Measurements from ENCODE around the gene PIKFYVE. TPM values are rescaled to one million over a fixed set of nuclear protein-coding genes. Genes with fewer than 3 reads are reported as not detected.

PIKFYVE gene
- total RNA-seq, 1 donor from 2014 or later = 19.5 TPM

DNA sequence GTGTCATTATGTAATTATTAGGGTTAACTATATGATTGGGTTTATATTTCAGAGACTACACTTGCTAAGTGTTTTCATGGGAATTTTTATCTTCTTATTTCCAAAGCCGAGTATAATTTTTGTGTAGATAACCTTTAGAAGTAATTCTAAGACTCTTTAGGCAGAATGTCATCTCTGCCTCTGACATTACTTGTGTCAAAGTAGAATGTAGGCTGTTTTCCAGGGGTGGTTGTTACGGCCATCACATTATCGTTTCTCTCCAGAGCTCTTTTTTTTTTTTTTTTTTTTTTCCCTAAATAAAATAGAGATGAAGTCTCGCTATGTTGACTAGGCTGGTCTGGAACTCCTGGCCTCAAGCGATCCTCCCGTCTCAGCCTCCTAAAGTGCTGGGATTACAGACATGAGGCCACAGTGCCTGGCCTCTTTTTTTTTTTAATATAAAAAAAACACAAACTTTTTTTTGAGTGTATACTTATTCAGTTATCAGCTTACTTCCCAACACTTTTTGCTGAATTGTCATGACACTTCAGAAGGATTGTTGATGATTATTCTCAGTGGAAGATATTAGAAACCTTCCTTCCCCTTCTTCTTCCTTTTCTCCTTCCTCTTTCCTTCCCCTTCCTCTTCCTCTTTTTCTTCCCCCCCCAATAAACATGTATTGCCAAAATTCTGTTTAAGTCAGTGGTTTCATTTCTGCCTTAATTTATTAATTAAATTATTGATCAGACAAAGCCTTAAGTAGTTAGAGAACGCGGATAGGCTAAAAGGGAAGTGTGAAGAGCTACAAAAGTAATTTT, 2.3 kb downstream of the PIKFYVE start:
- Histone ChIP-seq H3K27me3 (ENCODE audit: control insufficient read depth, insufficient read depth, low read length) (no peaks in the 10 kb centered on the region), H3K36me3 (ENCODE audit: control insufficient read depth, insufficient read depth, low read length) (no peaks in the 10 kb centered on the region), H3K4me3 (ENCODE audit: low read depth, low read length) (no peak overlapping the region)
- TF ChIP-seq, protein P1, sequence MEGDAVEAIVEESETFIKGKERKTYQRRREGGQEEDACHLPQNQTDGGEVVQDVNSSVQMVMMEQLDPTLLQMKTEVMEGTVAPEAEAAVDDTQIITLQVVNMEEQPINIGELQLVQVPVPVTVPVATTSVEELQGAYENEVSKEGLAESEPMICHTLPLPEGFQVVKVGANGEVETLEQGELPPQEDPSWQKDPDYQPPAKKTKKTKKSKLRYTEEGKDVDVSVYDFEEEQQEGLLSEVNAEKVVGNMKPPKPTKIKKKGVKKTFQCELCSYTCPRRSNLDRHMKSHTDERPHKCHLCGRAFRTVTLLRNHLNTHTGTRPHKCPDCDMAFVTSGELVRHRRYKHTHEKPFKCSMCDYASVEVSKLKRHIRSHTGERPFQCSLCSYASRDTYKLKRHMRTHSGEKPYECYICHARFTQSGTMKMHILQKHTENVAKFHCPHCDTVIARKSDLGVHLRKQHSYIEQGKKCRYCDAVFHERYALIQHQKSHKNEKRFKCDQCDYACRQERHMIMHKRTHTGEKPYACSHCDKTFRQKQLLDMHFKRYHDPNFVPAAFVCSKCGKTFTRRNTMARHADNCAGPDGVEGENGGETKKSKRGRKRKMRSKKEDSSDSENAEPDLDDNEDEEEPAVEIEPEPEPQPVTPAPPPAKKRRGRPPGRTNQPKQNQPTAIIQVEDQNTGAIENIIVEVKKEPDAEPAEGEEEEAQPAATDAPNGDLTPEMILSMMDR (IDR thresholded peaks at IDR 0.05; ENCODE audit: insufficient read depth, low read length, severe bottlenecking) = no peak
- no peak for DNase-seq (ENCODE audit: low read depth)
- no peak for FAIRE-seq

GRCh38 chr2:208269091-208269490, 3.0 kb downstream of the PIKFYVE start:
- Histone ChIP-seq H3K27me3 (ENCODE audit: control insufficient read depth, insufficient read depth, low read length) (no peaks in the 10 kb centered on the region), H3K4me3 (ENCODE audit: low read depth, low read length) (no peak overlapping the region), H3K36me3 (ENCODE audit: control insufficient read depth, insufficient read depth, low read length) (peaks cover 3% of the 10 kb centered on the region)
- DNase-seq (ENCODE audit: low read depth) (no peak), FAIRE-seq (no peak)
- TF ChIP-seq, protein P1 (IDR thresholded peaks at IDR 0.05; ENCODE audit: insufficient read depth, low read length, severe bottlenecking) = no peak

DNA sequence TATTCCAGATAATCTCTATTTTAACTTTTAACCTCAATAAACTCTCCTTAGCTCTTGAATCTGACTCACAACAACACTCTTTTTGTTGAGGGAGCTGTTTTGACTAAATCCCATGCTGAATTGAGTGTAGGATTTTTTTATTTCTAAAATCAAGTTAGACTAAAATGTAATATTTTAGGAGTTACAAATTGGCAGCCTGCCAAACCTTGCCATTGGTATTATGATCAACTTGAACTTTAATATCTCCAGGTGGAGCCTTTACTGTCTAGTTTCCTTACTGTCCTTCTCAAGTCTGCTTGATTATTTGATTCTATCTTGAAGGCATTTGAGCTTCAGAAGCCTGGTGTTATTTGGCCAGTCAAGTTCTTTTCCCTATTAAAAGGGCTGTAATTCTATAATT, 8.7 kb downstream of the PIKFYVE start:
- peaks cover 7% of the 10 kb centered on the region for H3K36me3 ChIP-seq (ENCODE audit: control insufficient read depth, insufficient read depth, low read length)
- FAIRE-seq (no peak), DNase-seq (ENCODE audit: low read depth) (no peak)
- no peaks in the 10 kb centered on the region for H3K27me3 ChIP-seq (ENCODE audit: control insufficient read depth, insufficient read depth, low read length)
- H3K4me3 ChIP-seq (ENCODE audit: low read depth, low read length) = no peak overlapping the region
- TF ChIP-seq, protein P1 (IDR thresholded peaks at IDR 0.05; ENCODE audit: insufficient read depth, low read length, severe bottlenecking) = no peak

DNA sequence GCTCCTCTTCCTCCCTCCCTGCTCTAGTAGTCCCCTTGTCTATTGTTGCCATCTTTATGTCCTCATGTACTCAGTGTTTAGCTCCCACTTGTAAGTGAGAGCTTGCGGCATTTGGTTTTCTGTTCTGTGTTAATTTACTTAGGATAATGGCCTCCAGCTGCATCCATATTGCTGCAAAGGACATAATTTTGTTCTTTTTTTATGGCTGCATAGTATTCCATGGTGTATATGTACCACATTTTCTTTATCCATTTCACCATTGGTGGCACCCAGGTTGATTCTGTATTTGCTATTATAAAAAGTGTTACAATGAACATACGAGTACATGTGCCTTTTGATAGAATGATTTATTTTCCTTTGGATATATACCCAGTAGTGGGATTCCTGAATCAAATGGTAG, 12.5 kb downstream of the PIKFYVE start:
- FAIRE-seq (no peak), DNase-seq (ENCODE audit: low read depth) (no peak)
- H3K36me3 ChIP-seq (ENCODE audit: control insufficient read depth, insufficient read depth, low read length) = peaks cover 12% of the 10 kb centered on the region
- TF ChIP-seq, protein P1 (IDR thresholded peaks at IDR 0.05; ENCODE audit: insufficient read depth, low read length, severe bottlenecking) = no peak
- no peaks in the 10 kb centered on the region for H3K27me3 ChIP-seq (ENCODE audit: control insufficient read depth, insufficient read depth, low read length)
- H3K4me3 ChIP-seq (ENCODE audit: low read depth, low read length) = no peak overlapping the region

DNA sequence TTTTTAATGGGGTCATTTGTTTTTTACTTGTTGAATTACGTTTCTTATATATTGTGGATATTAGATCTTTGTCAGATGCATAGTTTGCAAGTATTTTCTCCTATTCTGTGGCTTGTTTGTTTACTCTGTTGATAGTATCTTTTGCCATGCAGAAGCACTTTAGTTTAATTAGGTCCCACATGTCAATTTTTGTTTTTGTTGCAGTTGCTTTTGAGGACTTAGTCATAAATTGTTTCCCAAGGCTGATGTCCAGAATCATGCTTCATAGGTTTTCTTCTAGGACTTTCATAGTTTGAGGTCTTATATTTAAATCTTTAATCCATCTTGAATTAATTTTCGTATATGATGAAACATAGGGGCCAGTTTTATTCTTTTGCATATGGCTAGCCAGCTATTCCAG, 13.2 kb downstream of the PIKFYVE start:
- TF ChIP-seq, protein P1 (IDR thresholded peaks at IDR 0.05; ENCODE audit: insufficient read depth, low read length, severe bottlenecking) = no peak
- FAIRE-seq (no peak), DNase-seq (ENCODE audit: low read depth) (no peak)
- Histone ChIP-seq H3K36me3 (ENCODE audit: control insufficient read depth, insufficient read depth, low read length) (peaks cover 8% of the 10 kb centered on the region), H3K27me3 (ENCODE audit: control insufficient read depth, insufficient read depth, low read length) (no peaks in the 10 kb centered on the region), H3K4me3 (ENCODE audit: low read depth, low read length) (no peak overlapping the region)

DNA sequence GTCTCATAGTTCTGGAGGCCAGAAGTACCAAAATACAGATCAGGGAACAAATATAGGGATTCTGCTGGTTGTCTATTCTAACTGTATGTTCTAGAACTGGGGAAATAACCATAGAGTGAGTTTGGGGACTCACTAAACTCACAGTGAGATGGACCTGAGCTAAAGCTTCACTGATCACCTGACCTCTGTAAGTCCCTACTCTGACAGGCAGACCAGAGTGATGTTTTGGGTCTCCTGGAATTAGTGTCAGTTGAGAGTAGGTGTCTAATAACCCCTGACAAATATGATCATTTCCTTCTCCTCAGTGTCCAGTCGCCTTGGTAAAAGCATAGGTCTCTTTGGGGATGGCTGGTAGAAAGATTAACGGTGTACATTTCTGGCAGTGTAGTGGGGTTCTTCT, 14.2 kb downstream of the PIKFYVE start:
- H3K36me3 ChIP-seq (ENCODE audit: control insufficient read depth, insufficient read depth, low read length) = peaks cover 7% of the 10 kb centered on the region
- no peaks in the 10 kb centered on the region for H3K27me3 ChIP-seq (ENCODE audit: control insufficient read depth, insufficient read depth, low read length)
- DNase-seq (ENCODE audit: low read depth) = no peak
- TF ChIP-seq, protein P1 (IDR thresholded peaks at IDR 0.05; ENCODE audit: insufficient read depth, low read length, severe bottlenecking) = no peak
- no peak overlapping the region for H3K4me3 ChIP-seq (ENCODE audit: low read depth, low read length)
- no peak for FAIRE-seq
